HG02943 (cell line): ENCODE results near the gene PCDHGA5.
A peak's percentile ranks its signal among the peaks of the same experiment; 100 is the strongest.
"Not testable (repeated sequence)": the region's sequence is repeated elsewhere in the genome, so short reads cannot be mapped to it uniquely, and the experiment has no call there.

Source experiments
- ATAC-seq: cut with Tn5 transposase; IDR thresholded peaks from one replicate; pipeline ENCODE4 v1.9.1; 2021; ENCODE audit warnings: mild to moderate bottlenecking, low read depth, moderate library complexity; ENCODE audit not compliant: unreplicated experiment

PCDHGA5 gene

GRCh38 chr5:141411575-141411974 is 47.6 kb downstream of the PCDHGA5 start:
- no peak for ATAC-seq

DNA sequence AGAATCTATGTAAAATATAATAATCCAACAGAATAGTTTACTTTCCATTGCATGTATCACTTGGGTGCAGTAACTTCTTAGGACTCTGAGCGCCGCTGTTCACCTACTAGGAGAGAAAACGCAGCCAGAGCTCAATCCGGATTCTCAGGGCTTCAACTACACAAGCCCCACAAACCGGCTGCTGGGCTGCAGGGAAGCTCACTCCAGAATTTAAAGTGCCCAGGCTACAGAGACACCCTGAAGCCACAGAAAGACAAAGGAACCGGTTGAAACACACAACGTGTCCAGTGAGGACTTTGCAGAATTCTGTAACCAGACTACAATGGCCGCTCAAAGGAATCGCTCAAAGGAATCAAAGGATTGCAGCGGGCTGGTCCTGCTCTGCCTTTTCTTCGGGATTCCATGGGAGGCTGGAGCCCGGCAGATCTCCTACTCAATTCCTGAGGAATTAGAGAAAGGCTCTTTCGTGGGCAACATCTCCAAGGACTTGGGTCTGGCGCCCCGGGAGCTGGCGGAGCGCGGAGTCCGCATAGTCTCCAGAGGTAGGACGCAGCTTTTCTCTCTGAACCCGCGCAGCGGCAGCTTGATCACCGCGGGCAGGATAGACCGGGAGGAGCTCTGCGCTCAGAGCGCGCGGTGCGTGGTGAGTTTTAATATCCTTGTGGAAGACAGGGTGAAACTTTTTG is 49.0 kb downstream of the PCDHGA5 start, which contains the start of gene PCDHGA10:
TSS of gene PCDHGA10 (plus strand) at position 134 of the 686 bp plus-strand sequence. CDS start at position 323, 189 bp downstream.
- peak; percentile 58 for ATAC-seq

DNA sequence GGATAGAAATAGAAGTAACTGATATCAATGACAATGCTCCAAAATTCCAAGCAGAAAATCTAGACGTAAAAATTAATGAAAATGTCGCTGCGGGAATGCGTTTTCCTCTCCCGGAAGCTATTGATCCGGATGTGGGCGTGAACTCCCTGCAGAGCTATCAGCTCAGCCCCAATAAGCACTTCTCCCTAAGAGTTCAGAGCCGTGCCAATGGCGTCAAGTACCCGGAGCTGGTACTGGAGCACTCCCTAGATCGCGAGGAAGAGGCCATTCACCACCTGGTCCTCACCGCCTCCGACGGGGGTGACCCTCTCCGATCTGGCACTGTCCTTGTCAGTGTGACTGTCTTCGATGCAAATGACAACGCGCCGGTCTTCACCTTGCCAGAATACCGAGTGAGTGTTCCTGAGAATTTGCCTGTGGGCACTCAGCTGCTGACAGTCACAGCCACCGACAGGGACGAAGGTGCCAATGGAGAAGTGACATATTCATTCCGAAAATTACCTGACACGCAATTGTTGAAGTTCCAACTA is 49.6 kb downstream of the PCDHGA5 start:
- no peak for ATAC-seq

- not testable (repeated sequence) for ATAC-seq
Observed at GRCh38 chr5:141414548-141415274, 50.7 kb downstream of the PCDHGA5 start.

- ATAC-seq: not testable (repeated sequence)
Observed at GRCh38 chr5:141415275-141415618, 51.3 kb downstream of the PCDHGA5 start.
